ENCODE data around the gene OR2V2. TPM values are rescaled to one million over a fixed set of nuclear protein-coding genes. Genes with fewer than 3 reads are reported as not detected.
"Not testable (repeated sequence)": the region's sequence is repeated elsewhere in the genome, so short reads cannot be mapped to it uniquely, and the experiment has no call there.

Gene OR2V2
- polyA plus RNA-seq, 3 donors: 0.04 TPM; not detected in 1

DNA sequence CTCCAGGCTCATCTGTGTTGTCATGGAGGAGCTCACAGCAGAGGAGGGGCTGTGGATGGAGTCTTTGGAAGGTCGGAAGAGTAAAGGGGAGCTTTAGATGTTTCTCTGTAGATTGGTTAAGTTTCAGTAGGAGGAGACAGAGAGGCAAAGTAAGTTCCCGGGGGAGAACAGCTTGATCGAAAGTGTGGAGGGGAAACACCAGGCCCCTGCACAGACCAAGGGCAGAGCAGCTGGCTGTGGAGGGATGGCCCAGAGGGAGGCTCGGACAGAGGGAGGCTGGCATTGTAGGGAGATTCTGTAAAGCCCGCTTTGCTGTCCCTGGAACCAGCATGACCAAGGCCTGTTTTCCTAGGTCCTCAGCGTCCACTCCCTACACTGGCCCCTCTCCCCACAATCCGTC, 5.3 kb upstream of the OR2V2 start:
- no peak for DNase-seq

DNA sequence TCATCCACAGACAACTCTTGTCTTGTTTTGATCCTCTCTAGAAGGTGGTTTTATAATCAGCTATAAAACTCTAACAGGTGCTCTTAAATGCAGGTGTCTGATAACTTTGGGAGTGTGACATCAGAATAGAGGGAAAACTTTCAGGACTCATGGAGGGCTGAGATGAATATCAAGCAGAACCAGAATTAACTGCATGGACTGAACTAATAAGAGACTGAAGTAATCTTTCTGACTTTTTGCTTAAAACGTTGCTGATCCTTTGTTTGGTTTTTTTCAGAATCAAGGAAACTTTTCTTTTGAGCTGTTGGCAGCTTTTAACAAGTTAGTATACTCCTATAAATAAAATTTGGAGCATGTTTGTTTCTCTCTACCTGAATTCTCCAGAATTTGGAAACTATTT, 2.3 kb upstream of the OR2V2 start:
- DNase-seq: no peak

DNA sequence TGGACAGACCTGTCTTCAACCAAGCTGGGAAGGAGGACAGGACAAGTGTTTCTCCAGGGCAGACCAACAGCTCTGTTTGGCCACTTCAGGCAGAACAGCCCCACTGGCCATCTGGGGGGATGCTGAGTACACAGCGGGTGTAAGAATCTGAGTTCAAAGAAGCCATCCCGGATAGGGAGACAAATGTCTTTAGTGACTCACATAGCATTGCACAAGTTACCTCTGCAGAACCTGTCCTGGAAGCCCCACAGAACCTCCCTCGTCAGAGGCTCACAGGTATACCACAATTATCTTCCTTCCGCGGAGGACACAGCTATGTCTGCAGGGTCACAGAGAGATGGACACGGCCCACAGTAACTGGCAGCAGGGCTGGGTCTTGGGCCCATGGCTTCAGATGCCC, 2.0 kb downstream of the OR2V2 start:
- DNase-seq: no peak

DNA sequence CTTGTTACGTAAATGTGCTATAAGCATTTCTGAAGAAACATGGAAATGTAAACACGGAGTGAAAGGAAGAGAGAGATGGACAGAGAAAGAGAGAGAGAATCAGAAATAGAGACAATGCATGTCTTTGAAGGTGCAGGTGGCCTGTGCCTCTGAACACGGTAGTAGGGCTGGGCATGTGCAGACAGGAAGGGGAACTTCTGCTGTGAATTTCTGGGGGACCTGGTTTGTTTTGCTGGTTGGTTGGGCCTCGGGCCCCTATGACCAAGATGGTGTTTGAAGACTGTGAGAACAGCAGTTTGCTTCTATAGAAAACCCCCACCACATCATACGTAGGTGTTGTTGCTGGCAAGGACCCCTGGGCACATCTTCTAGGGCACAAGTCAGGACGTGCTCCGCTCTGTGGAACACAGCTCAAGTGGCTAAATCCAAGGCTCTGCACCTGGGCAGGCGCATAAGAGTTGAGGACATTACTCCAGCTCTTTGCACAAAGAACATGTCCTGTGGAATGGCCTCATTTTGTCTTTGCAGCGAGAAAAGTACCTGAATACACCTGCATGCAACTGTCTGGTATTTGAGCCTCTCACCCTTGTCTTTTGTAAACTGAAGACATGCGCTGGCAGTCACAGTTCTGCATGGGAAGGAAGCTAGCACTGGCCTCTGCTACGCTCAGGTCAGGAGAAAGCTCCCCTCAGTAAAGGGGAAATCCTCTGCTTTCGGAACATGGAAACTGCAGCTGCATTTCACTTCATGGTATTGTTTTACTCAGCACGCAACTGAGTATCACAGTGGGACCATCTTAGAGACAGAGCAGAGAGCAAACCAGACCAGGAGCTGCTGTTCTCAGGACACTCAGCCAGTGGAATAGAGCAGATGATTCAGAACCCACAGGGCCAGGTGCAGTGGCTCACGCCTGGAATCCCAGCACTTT, 2.7 kb downstream of the OR2V2 start:
- no peak for DNase-seq

DNA sequence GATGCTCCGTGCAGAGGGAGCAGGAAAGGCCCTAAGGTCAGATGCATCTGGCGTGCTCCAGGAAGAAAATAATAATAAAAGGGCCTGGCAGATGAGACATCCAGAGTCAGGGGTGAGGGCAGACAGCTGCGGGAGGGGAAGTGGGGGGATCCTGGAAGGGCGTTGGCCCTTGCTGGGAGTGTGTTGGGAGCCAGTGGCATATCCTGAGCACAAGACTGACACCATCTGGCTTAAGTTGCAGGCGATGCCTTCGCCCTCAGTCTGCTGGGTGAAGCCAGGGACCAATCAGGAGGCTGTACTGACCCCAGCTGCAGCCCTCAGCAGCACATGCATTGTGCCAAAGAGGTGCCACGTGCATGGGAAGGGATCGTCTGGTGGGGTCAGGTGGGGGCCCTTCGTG, 3.8 kb downstream of the OR2V2 start:
- DNase-seq: no peak

DNA sequence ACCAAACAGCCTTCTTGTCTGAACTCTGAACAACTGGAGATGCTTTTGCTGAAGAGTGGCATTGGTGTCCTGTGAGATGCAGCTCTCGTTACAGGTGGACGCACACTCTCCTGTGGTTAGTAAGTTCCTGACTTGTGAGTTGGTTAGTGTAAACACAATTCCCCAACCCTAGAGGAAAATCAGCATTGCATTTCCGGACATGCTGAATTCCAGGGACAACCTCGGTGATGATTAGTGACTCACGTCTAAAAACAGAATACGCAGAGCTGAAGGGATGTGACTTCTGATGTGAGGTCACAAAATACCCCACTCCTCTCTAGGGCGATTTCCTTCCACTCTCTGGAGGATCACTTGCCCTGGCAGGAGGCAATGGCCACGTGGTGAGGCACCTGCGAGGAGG, 5.0 kb downstream of the OR2V2 start:
- no peak for DNase-seq

DNA sequence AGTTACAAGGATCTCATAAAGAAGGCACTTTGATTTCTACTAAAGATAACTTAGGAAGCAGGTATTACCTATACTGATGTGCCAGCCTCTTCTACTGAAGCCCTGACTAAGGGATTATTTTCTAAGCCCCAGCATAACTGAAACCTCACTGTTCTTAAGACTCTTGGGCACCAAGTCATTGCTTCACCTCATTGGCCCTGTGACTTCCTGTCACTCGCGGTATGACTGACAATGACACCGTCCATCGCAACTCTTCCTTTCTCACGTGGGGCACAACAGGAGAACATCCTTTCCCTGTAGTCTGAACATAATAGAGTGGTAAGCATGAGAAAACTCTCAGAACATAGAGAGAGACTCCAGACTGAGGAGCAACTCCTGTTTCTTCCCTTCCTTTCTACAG, 6.4 kb downstream of the OR2V2 start:
- no peak for DNase-seq

DNA sequence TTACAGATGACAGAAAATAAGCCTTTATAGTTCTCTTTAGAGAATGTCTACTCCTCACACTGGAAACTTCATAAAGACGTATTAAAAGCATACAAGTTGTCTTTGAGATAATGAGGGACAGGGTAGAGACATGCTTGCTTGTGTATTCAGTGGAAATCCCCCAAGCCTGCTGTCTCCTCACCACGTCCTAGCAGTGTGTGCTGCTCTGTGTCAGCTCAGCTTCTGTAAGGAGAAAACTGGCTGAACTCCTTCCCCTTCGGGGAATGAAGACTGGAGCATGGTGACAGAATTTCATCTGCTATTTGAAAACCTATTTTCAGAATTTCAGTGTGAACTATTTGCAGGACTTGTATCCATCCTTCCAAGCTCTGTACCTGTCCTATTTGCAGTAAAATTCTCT, 9.4 kb downstream of the OR2V2 start:
- DNase-seq: no peak

DNA sequence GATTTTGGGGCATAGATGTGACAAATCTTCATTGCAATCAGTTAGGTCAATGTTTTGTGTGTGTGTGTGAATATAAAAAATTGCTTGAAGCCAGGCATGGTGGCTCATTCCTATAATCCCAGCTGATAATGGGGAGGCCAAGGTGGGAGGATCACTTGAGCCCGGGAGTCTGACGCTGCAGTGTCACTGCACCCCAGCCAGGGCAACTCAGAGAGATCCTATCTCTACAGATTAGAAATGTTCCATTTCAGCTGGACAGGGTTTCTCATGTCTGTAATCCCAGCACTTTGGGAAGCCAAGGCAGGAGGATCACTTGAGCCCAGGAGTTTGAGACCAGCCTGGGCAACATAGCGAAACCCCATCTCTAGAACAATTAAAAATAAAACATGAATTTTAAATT, 11.5 kb downstream of the OR2V2 start:
- DNase-seq: no peak

DNA sequence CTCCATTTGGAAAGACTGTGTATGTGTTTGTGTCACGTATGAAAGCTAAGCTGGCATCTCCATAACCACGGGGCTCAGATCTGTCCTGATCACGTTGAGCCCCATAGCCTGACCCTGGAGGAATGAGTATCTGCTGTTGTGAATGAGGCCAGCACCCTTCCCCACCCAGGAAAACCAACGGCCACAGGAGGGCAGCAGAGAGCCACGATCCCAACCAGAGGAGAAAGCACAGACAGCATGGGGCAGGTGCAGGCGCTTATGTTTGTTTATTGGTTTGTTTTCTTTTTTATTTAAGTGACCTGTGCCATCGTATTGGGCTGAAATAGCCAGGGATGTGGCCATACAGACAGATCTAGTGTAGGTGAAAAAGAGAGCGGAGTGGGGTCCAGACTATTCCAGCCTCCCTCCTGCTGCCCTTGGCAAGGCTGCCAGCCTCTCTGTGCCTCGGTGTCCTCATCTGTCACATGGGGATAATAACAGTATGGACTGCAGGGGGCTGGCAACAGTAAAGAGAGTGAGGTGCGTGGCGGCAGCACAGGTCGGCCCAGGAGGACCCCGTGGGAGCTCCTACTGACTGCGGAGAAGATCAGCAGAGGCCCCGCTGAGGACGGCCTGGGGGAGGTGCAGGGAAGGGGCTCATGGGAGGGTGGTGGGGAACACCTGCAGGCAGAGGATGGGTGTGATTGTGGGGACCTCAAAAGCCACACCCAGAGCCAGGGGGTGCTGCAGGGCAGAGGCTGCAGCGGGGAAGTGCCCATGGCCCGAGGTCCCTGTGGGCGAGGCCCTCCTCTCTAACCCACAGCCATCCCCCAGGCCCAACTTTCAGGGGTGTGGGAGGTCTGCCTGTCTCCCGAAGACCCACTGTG, 12.1 kb downstream of the OR2V2 start:
- DNase-seq: peak; percentile 74

DNA sequence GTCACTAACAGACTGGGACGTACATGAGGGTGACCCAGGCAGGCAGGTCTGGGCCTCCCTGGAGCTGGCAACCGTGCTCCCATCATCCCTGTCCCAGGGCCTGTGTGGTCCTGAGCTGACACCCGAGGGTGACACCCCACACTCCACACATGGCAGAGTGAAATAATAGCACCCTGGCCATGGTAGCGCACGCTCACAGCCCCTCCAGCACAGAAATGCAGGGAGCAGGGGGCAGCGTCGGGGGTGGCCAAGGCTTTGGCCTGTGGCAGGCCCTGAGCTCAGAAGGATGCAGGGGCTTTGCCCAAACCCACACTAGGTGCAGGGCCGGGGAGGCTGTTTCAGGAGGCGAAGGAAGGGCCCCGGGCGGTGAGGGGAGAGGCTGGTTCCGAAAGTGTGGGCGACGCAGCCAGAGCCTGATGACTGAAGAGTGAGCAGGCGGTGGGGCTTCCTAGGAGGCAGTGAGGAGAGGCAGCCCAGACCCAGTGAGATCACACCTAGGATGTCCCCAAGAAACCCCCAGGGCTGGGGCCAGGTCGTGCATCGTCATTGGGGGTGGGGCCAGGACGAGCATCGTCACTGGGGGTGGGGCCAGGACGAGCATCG, 12.9 kb downstream of the OR2V2 start:
- DNase-seq: no peak

DNA sequence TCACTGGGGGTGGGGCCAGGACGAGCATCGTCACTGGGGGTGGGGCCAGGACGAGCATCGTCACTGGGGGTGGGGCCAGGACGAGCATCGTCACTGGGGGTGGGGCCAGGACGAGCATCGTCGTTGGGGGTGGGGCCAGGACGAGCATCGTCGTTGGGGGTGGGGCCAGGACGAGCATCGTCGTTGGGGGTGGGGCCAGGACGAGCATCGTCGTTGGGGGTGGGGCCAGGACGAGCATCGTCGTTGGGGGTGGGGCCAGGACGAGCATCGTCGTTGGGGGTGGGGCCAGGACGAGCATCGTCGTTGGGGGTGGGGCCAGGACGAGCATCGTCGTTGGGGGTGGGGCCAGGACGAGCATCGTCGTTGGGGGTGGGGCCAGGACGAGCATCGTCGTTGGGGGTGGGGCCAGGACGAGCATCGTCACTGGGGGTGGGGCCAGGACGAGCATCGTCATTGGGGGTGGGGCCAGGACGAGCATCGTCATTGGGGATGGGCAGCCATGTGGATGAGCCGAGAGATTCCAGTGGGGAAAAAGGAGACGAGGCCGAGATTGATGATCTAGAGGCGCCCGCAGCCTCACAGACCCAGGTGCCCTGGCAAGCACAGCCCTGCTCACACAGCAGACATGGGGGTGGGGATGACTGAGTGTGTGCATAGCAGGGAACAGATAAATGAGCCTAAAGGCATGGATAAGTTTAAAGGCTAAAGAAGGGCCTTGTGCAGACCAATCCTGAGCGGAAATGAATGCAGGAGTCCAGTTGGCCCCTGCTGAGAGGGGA, 13.6 kb downstream of the OR2V2 start:
- not testable (repeated sequence) for DNase-seq

DNA sequence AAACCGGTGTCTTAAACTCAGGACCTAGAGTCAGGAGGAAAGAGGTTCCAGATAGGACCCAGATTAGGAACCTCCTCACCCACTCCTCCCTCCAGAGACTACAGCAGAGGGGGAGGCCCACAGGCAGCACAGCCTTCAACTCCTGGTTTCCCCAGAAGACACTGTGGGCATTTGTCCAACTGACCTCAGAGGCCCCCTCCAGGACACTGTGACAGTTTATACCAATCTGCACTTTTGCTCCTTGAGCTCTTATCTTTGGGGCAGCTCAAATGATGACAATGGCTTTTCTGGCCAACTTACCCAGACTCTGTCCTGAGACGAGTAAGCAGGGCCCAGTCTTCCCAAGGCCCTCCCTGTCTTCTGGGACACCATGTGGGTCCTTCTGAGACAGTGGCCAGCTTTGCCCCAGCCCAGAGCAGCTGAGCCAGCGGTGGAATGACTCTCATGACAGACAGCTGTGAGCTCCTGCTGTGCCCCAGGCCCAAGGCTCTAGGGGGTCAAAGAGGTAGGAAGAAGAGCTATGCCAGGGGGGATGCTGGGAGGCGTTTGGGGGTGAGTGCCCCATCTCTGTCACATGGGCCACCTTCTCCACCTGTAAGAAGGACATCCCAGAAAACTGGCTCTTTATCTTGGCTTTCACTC, 14.3 kb downstream of the OR2V2 start:
- no peak for DNase-seq

DNA sequence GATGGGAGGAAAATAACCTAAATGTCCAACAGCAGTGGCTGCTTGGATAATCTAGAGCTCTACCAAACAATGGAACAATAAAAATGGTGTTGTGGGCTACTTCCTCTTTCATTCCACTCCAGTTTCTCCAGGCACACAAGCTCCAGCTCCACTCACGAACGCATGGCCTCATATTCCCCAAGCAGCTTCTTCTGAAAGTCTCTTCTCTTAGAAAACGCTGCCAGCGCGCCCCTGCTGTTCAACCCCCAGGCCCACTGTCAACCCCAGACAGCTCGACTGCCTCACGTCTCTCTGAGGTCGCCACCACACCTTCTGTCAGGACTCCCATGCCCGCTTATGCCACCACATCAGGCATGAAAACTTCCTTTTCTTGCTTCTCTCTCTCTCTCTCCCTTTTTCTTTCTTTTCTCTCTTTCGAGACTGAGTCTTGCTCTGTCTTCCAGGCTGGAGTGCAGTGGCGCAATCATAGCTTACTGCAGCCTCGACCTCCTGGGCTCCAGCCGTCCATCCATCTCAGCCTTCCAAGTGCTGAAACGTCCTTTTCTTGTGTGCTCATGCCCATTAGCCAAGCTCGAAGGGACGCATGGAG, 16.2 kb downstream of the OR2V2 start:
- no peak for DNase-seq

DNA sequence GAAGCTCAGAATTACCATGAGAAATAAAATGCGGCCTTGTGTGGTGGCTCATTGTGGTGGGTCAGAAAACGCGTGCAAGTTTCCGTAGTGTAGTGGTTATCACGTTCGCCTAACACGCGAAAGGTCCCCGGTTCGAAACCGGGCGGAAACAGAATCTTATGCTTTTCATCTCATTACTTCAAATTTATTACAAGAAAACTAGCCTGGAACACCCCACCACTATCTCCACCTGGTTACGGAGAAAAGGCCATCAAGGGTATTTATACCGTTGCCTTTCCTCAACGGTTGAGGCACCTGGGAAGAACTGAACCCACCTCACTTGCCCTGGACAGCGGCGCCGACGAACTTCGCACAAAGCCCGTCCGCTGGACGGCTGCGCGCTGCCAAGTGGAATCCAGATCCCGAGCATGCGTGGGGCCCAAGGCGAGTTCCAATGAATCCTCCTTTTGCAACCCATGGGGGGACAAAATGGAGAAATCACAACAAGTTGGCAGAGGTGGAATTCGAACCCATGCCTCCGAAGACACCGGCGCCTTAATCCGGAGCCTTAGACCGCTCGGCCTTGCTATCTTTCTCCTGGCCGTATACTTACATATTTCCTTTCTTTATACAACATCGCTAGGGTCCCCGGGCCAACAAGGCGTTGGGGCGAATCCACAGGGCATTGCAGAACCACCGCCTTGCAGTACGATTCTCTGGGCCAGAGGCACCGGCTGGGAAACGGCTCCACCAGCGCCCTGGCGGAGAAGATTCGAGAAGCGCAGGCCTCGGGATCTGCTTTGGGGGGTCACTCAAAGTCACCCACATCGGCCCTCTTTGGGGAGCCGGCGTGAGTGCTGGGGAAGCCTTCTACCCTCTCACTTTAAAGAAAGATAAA, 16.9 kb downstream of the OR2V2 start:
- no peak for DNase-seq

DNA sequence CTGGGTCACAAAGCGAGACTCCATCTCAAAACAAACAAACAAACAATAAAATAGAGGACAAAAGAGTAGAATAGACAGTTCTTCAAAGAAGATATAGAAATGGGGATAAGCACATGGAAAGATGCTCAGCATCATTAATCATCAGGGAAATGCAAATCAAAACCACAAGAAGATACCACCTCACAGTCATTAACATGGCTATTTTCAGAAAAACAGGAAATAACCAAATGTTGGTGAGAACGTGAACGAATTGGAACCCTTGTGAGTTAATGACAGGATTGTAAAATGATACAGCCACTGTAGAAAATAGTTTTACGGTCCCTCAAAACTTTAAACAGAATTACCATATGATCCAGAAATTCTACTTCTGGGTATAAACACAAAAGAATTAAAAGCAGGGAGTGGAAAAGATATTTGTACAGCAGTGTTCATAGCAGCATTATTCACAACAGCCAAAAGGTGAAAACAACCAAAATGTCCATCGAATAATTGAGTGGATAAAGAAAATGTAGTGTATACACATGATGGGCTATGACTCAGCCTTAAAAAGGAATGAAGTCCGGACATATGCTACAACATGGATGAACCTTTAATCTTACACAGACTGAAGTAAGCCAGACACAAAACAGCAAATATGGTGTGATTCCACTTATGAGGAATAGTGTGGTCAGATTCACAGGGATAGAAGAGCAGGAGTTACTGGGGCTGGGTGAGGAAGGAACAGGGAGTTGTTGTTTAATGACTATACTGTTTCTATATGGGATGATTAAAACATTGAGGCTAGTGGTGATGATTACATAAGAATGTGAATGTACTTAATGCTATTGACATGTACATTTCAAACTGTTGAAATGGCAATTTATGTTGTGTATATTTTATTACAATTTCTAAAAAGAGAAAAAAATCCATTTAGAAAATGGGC, 19.7 kb downstream of the OR2V2 start:
- DNase-seq: no peak

DNA sequence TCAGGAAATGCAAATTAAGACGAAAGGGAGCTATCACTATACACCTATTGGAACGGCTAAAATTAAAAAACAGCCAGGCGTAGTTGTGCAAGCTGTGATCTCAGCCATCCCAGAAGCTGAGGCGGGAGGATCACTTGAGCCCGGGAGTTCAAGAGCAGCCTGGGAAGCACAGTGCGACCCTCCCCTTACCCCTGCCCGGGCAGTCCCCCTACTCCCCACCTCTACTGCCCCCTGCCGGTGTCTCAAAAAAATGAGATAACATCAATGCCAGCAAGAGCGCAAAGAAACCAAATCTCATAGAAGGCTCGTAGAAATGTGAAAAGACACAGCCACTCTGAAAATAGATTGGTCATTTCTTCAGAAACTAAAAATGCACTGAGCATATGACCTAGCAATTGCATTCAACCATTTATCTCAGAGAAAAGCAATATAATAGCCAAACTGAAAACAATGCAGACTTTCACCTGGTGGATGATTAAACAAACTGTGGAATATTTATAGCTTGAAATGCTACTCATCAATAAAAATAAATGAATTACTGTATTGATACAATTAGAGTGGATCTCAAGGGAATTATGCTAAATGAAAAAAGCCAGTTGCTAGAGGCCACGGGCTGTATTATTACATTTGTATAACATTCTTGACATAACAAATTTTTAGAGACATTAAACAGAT, 20.6 kb downstream of the OR2V2 start:
- DNase-seq: no peak

DNA sequence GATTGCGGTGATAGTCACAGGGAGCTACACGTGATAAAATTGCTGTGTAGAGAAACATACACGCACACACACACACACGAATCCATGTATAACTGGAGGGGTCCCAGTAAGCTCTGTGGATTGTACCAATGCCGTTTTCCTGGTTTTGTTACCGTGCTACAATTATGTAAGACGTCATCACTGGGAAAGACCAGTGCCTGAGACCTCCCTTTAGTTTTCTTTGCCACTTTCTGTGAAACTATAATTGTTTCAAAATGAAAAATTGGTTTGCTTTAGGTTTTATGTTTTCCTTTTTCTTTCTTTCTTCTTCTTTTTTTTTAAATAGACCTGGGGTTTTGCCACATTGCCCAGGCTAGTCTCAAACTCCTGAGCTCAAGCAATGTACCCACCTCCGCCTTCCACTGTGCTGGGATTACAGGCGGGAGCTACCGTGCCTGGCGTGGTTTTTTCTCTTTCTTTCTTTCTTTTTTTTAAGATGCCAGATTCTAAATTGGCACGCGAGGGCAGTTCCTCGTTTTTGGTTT, 21.3 kb downstream of the OR2V2 start:
- no peak for DNase-seq

All from renal pelvis (tissue), 4 donors.